ENCODE measurements around the gene HENMT1.
A peak's percentile ranks its signal among the peaks of the same experiment; 100 is the strongest.
"Not testable (repeated sequence)": the region's sequence is repeated elsewhere in the genome, so short reads cannot be mapped to it uniquely, and the experiment has no call there.

The HENMT1 gene

GRCh38 chr1:108661030-108661609, at the start of gene HENMT1:
Gene HENMT1 (minus strand): TSS chr1:108661093. CDS start chr1:108659884, 1,209 bp downstream.
- DNase-seq (ENCODE audit: low read depth), result peak; percentile 77

- DNase-seq (ENCODE audit: low read depth), result no peak
Measured at GRCh38 chr1:108708691-108709660, 48.1 kb upstream of the HENMT1 start.

- DNase-seq (ENCODE audit: low read depth), result no peak
Measured at GRCh38 chr1:108706643-108707042, 45.8 kb upstream of the HENMT1 start.

GRCh38 chr1:108704496-108704895, 43.6 kb upstream of the HENMT1 start:
- peak; percentile 86 for DNase-seq (ENCODE audit: low read depth)

GRCh38 chr1:108703939-108704338, 43.0 kb upstream of the HENMT1 start:
- peak; percentile 42 for DNase-seq (ENCODE audit: low read depth)

- not testable (repeated sequence) for DNase-seq (ENCODE audit: low read depth)
Measured at GRCh38 chr1:108702109-108702508, 41.2 kb upstream of the HENMT1 start.

- no peak for DNase-seq (ENCODE audit: low read depth)
Measured at GRCh38 chr1:108701176-108701849, 40.4 kb upstream of the HENMT1 start.

- DNase-seq (ENCODE audit: low read depth), result no peak
Measured at GRCh38 chr1:108699375-108700332, 38.8 kb upstream of the HENMT1 start.

GRCh38 chr1:108695535-108695934, 34.6 kb upstream of the HENMT1 start:
- no peak for DNase-seq (ENCODE audit: low read depth)

- DNase-seq (ENCODE audit: low read depth), result peak; percentile 66
Measured at GRCh38 chr1:108692724-108693655, 32.1 kb upstream of the HENMT1 start.

GRCh38 chr1:108691942-108692723, 31.2 kb upstream of the HENMT1 start, which contains the start of gene PRPF38B:
Gene PRPF38B (plus strand): TSS chr1:108692310. CDS start chr1:108692592, 282 bp downstream.
- DNase-seq (ENCODE audit: low read depth), result peak; percentile 92

- DNase-seq (ENCODE audit: low read depth), result no peak
Measured at GRCh38 chr1:108691128-108691941, 30.4 kb upstream of the HENMT1 start.

- DNase-seq (ENCODE audit: low read depth), result peak; percentile 17
Measured at GRCh38 chr1:108686614-108687313, 25.9 kb upstream of the HENMT1 start.

GRCh38 chr1:108685529-108685928, 24.6 kb upstream of the HENMT1 start:
- DNase-seq (ENCODE audit: low read depth), result no peak

- DNase-seq (ENCODE audit: low read depth), result not testable (repeated sequence)
Measured at GRCh38 chr1:108681701-108682100, 20.8 kb upstream of the HENMT1 start.

GRCh38 chr1:108679586-108680213, 18.8 kb upstream of the HENMT1 start:
- DNase-seq (ENCODE audit: low read depth), result no peak

GRCh38 chr1:108678706-108679105, 17.8 kb upstream of the HENMT1 start:
- DNase-seq (ENCODE audit: low read depth), result no peak

Measured in iris pigment epithelial cell (primary cell).